Neural progenitor cell (in vitro differentiated cells): ENCODE measurements around the gene RPUSD1. TPM values are rescaled to one million over a fixed set of nuclear protein-coding genes. Genes with fewer than 3 reads are reported as not detected.
"Not testable (repeated sequence)": the region's sequence is repeated elsewhere in the genome, so short reads cannot be mapped to it uniquely, and the experiment has no call there.

Experiments used
- DNase-seq: peaks from one replicate; pipeline ENCODE4 v3.0.0-alpha.2; 2016; ENCODE audit warnings: low spot score
- H2AFZ ChIP-seq: fragments of 200-600 bp; sonication (generic); replicated peaks from 2 replicates; pipeline ENCODE4 v1.6.1; 2016; ENCODE audit warnings: antibody characterized with exemption
- H3F3A ChIP-seq: fragments of 200-600 bp; sonication (generic); 2 replicates; pipeline ENCODE4 v1.6.1; 2016; ENCODE audit warnings: antibody characterized with exemption, low read depth
- H3K27ac ChIP-seq: fragments of 200-600 bp; sonication (generic); 2 replicates; pipeline ENCODE4 v1.5.1; 2016; ENCODE audit warnings: mild to moderate bottlenecking
- H3K27me3 ChIP-seq: fragments of 200-600 bp; sonication (generic); 2 replicates; pipeline ENCODE4 v1.6.1; 2016; ENCODE audit warnings: mild to moderate bottlenecking, moderate library complexity
- H3K36me3 ChIP-seq: fragments of 200-600 bp; sonication (generic); 2 replicates; pipeline ENCODE4 v1.5.1; 2016
- H3K4me1 ChIP-seq: fragments of 200-600 bp; sonication (generic); 2 replicates; pipeline ENCODE4 v1.6.1; 2016; ENCODE audit warnings: mixed run types
- H3K4me2 ChIP-seq: fragments of 200-600 bp; sonication (generic); 2 replicates; pipeline ENCODE4 v1.6.1; 2016
- H3K4me3 ChIP-seq: fragments of 200-600 bp; sonication (generic); 2 replicates; pipeline ENCODE4 v1.5.1; 2016
- H3K79me2 ChIP-seq: fragments of 200-600 bp; sonication (generic); 2 replicates; pipeline ENCODE4 v1.6.1; 2016; ENCODE audit warnings: low read depth
- H3K9ac ChIP-seq: fragments of 200-600 bp; sonication (generic); 2 replicates; pipeline ENCODE4 v1.6.1; 2016
- H3K9me3 ChIP-seq: fragments of 200-600 bp; sonication (generic); 2 replicates; pipeline ENCODE4 v1.5.1; 2016; ENCODE audit warnings: low read depth
- H4K20me1 ChIP-seq: fragments of 200-600 bp; sonication (generic); 2 replicates; pipeline ENCODE4 v1.6.1; 2016; ENCODE audit warnings: low read depth
- H3K27ac Mint-ChIP-seq: 3 replicates; pipeline ENCODE4 v1.8.0; 2021; ENCODE audit warnings: mixed read lengths
- H3K27me3 Mint-ChIP-seq: 2 replicates; pipeline ENCODE4 v1.8.0; 2022; ENCODE audit warnings: low read depth, mild to moderate bottlenecking, inconsistent platforms, moderate library complexity, mixed read lengths; ENCODE audit not compliant: insufficient read depth
- H3K36me3 Mint-ChIP-seq: 3 replicates; pipeline ENCODE4 v1.8.0; 2021; ENCODE audit warnings: mixed read lengths
- H3K4me1 Mint-ChIP-seq: 3 replicates; pipeline ENCODE4 v1.8.0; 2021; ENCODE audit warnings: mixed read lengths
- H3K4me3 Mint-ChIP-seq: 3 replicates; pipeline ENCODE4 v1.8.0; 2021; ENCODE audit warnings: mild to moderate bottlenecking, moderate library complexity, mixed read lengths
- H3K9me3 Mint-ChIP-seq: 3 replicates; pipeline ENCODE4 v1.8.0; 2020; ENCODE audit warnings: mixed read lengths
- CTCF ChIP-seq: fragments of 200-600 bp; sonication (generic); IDR thresholded peaks from 2 replicates; pipeline ENCODE4 v1.5.1; 2017; ENCODE audit warnings: antibody characterized with exemption, mild to moderate bottlenecking
- EZH2 ChIP-seq: fragments of 200-600 bp; sonication (generic); IDR thresholded peaks from 2 replicates; pipeline ENCODE4 v1.6.1; 2017; ENCODE audit warnings: antibody characterized with exemption, mild to moderate bottlenecking, moderate library complexity
- EZH2phosphoT487 ChIP-seq: fragments of 200-600 bp; sonication (generic); IDR thresholded peaks from 2 replicates; pipeline ENCODE4 v1.6.1; 2017; ENCODE audit warnings: antibody characterized with exemption
- total RNA-seq: library from RNA; depleted of rRNA; stranded (reverse); fragments of >200 nt; gene quantifications from 2 replicates; pipeline ENCODE4 v1.2.3, GENCODE V29; 2015; ENCODE audit warnings: low replicate concordance

Gene RPUSD1
- total RNA-seq, 1 donor from 2014 or later: 5.6 TPM

- no peak for DNase-seq
- Mint-ChIP-seq H3K36me3 (no peaks in the 10 kb centered on the region), H3K9me3 (no peaks in the 10 kb centered on the region), H3K27me3 (peaks cover 9% of the 10 kb centered on the region), H3K27ac (no peak overlapping the region), H3K4me1 (peaks cover 4% of the 10 kb centered on the region), H3K4me3 (no peak overlapping the region)
- Histone ChIP-seq H3K4me2 (no peak overlapping the region), H3K79me2 (no peaks in the 10 kb centered on the region), H3K4me1 (no peaks in the 10 kb centered on the region), H4K20me1 (no peaks in the 10 kb centered on the region), H3F3A (no peaks in the 10 kb centered on the region), H3K4me3 (no peak overlapping the region), H3K9ac (no peak overlapping the region), H3K36me3 (no peaks in the 10 kb centered on the region), H3K27ac (no peak overlapping the region), H3K27me3 (peaks cover 38% of the 10 kb centered on the region), H3K9me3 (no peaks in the 10 kb centered on the region), H2AFZ (no peak overlapping the region)
- no peak for TF ChIP-seq CTCF
- TF ChIP-seq EZH2phosphoT487: no peak
- no peak for TF ChIP-seq EZH2
Measured at GRCh38 chr16:776824-777223, 11.4 kb downstream of the RPUSD1 start.

- H3K27me3 ChIP-seq: peaks cover 33% of the 10 kb centered on the region
- not testable (repeated sequence) for H4K20me1 ChIP-seq, H3K9me3 Mint-ChIP-seq, H3K36me3 Mint-ChIP-seq, H3K4me1 ChIP-seq, H3K9ac ChIP-seq, H3K4me2 ChIP-seq, H3K27ac Mint-ChIP-seq, H3K4me1 Mint-ChIP-seq, H3K4me3 Mint-ChIP-seq, H3K36me3 ChIP-seq, H3F3A ChIP-seq, H2AFZ ChIP-seq, H3K4me3 ChIP-seq, DNase-seq, H3K27ac ChIP-seq, H3K27me3 Mint-ChIP-seq, H3K9me3 ChIP-seq, H3K79me2 ChIP-seq
Measured at GRCh38 chr16:776298-776697, 11.9 kb downstream of the RPUSD1 start.

- no peak overlapping the region for H3K4me2 ChIP-seq
- peaks cover 24% of the 10 kb centered on the region for H3K27me3 ChIP-seq
- no peaks in the 10 kb centered on the region for H3K36me3 ChIP-seq
- H3K9me3 ChIP-seq: no peaks in the 10 kb centered on the region
- no peak for DNase-seq
- Mint-ChIP-seq H3K4me1 (peaks cover 4% of the 10 kb centered on the region), H3K9me3 (no peaks in the 10 kb centered on the region), H3K36me3 (no peaks in the 10 kb centered on the region), H3K27me3 (peaks cover 8% of the 10 kb centered on the region), H3K27ac (no peak overlapping the region), H3K4me3 (no peak overlapping the region)
- H3F3A ChIP-seq: no peaks in the 10 kb centered on the region
- no peaks in the 10 kb centered on the region for H3K79me2 ChIP-seq
- H2AFZ ChIP-seq: no peak overlapping the region
- H3K4me3 ChIP-seq: no peak overlapping the region
- H3K27ac ChIP-seq: no peak overlapping the region
- TF ChIP-seq EZH2 (no peak), EZH2phosphoT487 (no peak), CTCF (no peak)
- H3K4me1 ChIP-seq: no peaks in the 10 kb centered on the region
- H3K9ac ChIP-seq: no peak overlapping the region
- H4K20me1 ChIP-seq: no peaks in the 10 kb centered on the region
Measured at GRCh38 chr16:775236-775796, 12.9 kb downstream of the RPUSD1 start.

GRCh38 chr16:774086-775001 is 13.8 kb downstream of the RPUSD1 start:
- no peaks in the 10 kb centered on the region for H3K9me3 Mint-ChIP-seq
- TF ChIP-seq EZH2 (no peak), CTCF (no peak), EZH2phosphoT487 (no peak)
- no peak for DNase-seq

More at GRCh38 chr16:774086-775001, 13.8 kb downstream of the RPUSD1 start:
- no peak overlapping the region for H3K9ac ChIP-seq
- H3K27me3 ChIP-seq: peaks cover 16% of the 10 kb centered on the region
- H3K4me2 ChIP-seq: no peak overlapping the region
- Mint-ChIP-seq H3K4me1 (peaks cover 4% of the 10 kb centered on the region), H3K4me3 (no peak overlapping the region), H3K27ac (no peak overlapping the region), H3K27me3 (peaks cover 8% of the 10 kb centered on the region), H3K36me3 (no peaks in the 10 kb centered on the region)
- H3K4me1 ChIP-seq: no peaks in the 10 kb centered on the region
- no peaks in the 10 kb centered on the region for H3F3A ChIP-seq
- no peak overlapping the region for H2AFZ ChIP-seq
- H3K36me3 ChIP-seq: no peaks in the 10 kb centered on the region
- H3K79me2 ChIP-seq: no peaks in the 10 kb centered on the region
- no peaks in the 10 kb centered on the region for H4K20me1 ChIP-seq
- no peak overlapping the region for H3K27ac ChIP-seq
- H3K9me3 ChIP-seq: no peaks in the 10 kb centered on the region
- H3K4me3 ChIP-seq: no peak overlapping the region
